GM12891 (cell line): ENCODE measurements around the gene ZC3H6.

Experiments used
- POLR2A ChIP-seq: IDR thresholded peaks from 2 replicates; pipeline ENCODE4 v1.6.1; 2011; ENCODE audit warnings: low read depth, low read length, control low read depth
- SPI1 ChIP-seq: IDR thresholded peaks from 2 replicates; pipeline ENCODE4 v1.6.1; 2011; ENCODE audit warnings: low read depth, low read length, control low read depth

DNA sequence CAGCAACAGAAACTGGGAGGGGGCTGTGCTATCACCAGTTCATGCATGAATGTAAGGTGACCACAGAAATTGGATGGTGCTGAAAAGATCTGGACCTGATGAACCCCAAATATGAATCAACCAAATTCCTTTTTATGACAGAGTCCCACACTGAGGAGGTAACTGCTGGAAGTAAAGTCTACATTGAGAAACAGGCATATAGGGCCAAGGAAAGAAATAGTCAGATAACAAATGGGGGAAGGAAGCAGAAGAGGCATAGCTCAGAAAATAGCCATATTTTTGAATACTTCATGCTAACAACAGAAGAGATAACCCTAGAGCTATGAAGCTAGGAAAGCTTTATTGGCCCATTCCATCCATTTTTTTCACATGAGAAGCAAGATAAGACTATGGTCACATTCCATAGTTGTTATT lies 25.8 kb downstream of the ZC3H6 start:
- TF ChIP-seq POLR2A (no peak), SPI1 (no peak)
